ENCODE data around the gene ARHGEF19.
"Not testable (repeated sequence)": the region's sequence is repeated elsewhere in the genome, so short reads cannot be mapped to it uniquely, and the experiment has no call there.

Gene ARHGEF19

DNA sequence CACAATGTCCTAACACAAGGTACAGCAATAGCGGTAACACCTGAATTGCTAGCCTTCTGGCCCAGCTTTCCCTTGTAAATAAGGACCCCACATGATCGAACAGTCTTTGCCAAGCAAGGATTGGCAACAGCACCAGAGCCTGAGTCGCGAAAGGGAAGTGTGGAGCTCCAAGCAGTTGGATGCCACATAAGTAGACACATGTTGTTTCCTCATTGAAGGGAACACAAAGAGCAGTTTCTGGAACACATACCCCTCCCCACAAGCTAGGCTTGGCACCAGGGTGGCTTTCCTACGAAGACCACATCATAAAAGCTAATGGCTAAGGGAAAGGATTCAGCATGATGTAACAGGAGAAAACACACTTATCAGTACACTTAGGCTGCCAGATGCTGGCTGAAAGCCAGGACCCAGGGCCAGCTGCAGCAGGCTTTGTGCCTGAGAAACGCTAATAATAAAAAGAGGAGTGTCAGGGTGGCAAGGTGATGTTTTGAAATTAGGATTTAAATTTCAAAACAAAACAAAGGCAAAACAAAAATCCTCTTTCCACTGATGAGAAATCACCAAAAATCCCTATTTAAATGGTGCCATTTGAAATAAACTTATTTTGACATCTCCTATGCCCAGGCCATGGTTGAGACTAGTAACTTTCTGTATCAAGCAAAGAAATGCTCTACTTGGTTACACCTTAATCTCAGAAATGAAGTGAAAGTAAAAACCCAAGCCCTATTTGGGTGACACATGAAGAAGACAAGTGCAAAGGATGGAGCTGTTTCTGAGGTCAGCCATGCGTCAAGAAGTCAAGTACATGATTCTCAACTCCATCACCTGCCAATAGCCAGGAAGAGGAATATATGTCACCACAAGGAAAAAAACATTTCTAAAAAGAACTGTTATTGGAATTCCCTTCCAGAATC is 36.4 kb upstream of the ARHGEF19 start:
- H3K27me3 Mint-ChIP-seq (ENCODE audit: low read depth) = no peaks in the 10 kb centered on the region
- no peak for DNase-seq (ENCODE audit: low spot score)
- H3K4me1 Mint-ChIP-seq (ENCODE audit: low read depth) = peaks cover 6% of the 10 kb centered on the region
- H3K9me3 Mint-ChIP-seq = no peaks in the 10 kb centered on the region
- no peak overlapping the region for H3K4me3 Mint-ChIP-seq
- H3K36me3 Mint-ChIP-seq (ENCODE audit: low read depth) = peaks cover 36% of the 10 kb centered on the region
- no peak overlapping the region for H3K27ac Mint-ChIP-seq

DNA sequence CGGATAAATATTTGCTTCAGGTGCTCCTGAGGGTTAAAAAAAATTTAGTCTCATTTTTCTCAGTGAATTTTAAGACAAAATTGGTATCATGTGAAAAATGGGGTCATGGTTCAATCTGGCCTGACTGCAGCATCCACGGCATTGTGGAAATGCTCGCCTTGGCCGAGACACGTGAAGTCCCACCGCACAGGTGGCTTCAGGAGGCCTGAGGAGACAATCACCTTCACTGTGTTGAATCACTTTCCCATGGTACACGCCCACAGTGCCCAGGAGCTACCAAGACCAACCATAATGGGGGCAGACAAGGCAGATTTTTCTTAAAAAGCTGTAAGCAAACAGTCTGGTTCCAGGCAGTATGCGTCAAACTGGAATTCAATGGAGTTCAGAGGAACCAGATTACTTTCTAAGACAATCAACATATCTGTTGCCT is 35.6 kb upstream of the ARHGEF19 start:
- Mint-ChIP-seq H3K27ac (no peak overlapping the region), H3K36me3 (ENCODE audit: low read depth) (peaks cover 34% of the 10 kb centered on the region), H3K4me1 (ENCODE audit: low read depth) (peaks cover 6% of the 10 kb centered on the region), H3K9me3 (no peaks in the 10 kb centered on the region), H3K4me3 (no peak overlapping the region), H3K27me3 (ENCODE audit: low read depth) (no peaks in the 10 kb centered on the region)
- DNase-seq (ENCODE audit: low spot score) = no peak

DNA sequence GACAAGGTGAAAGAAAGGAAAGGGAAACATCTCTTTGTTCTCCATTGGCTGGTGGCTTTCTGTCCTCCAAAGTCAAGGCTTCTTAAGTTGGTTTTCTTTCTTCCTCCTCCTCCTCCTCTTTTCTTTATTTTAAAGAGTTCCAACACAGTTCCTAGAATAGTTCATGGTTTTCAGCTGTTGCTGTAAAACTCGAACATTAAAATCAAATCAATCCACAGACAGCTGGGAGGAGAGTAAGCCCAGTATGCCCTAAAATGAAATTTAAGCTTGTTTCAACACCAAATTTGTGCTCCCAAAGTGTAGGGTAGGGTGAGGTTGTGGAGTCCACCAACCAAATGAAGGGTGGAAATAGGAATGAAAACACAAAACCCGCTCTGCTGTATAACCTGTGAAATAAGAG is 35.0 kb upstream of the ARHGEF19 start:
- DNase-seq (ENCODE audit: low spot score) = no peak
- H3K27me3 Mint-ChIP-seq (ENCODE audit: low read depth) = no peaks in the 10 kb centered on the region
- H3K27ac Mint-ChIP-seq = no peak overlapping the region
- peaks cover 32% of the 10 kb centered on the region for H3K36me3 Mint-ChIP-seq (ENCODE audit: low read depth)
- peaks cover 6% of the 10 kb centered on the region for H3K4me1 Mint-ChIP-seq (ENCODE audit: low read depth)
- H3K4me3 Mint-ChIP-seq = no peak overlapping the region
- no peaks in the 10 kb centered on the region for H3K9me3 Mint-ChIP-seq

- no peaks in the 10 kb centered on the region for H3K9me3 Mint-ChIP-seq
- peaks cover 6% of the 10 kb centered on the region for H3K4me1 Mint-ChIP-seq (ENCODE audit: low read depth)
- no peak overlapping the region for H3K27ac Mint-ChIP-seq
- H3K27me3 Mint-ChIP-seq (ENCODE audit: low read depth) = no peaks in the 10 kb centered on the region
- H3K36me3 Mint-ChIP-seq (ENCODE audit: low read depth) = peaks cover 28% of the 10 kb centered on the region
- no peak for DNase-seq (ENCODE audit: low spot score)
- H3K4me3 Mint-ChIP-seq = no peak overlapping the region
Measured at GRCh38 chr1:16246961-16247360, 34.5 kb upstream of the ARHGEF19 start.

GRCh38 chr1:16246239-16246638 is 33.8 kb upstream of the ARHGEF19 start:
- H3K36me3 Mint-ChIP-seq (ENCODE audit: low read depth) = peaks cover 22% of the 10 kb centered on the region
- not testable (repeated sequence) for H3K27me3 Mint-ChIP-seq (ENCODE audit: low read depth); H3K9me3 Mint-ChIP-seq; DNase-seq (ENCODE audit: low spot score); H3K4me1 Mint-ChIP-seq (ENCODE audit: low read depth); H3K27ac Mint-ChIP-seq; H3K4me3 Mint-ChIP-seq

DNA sequence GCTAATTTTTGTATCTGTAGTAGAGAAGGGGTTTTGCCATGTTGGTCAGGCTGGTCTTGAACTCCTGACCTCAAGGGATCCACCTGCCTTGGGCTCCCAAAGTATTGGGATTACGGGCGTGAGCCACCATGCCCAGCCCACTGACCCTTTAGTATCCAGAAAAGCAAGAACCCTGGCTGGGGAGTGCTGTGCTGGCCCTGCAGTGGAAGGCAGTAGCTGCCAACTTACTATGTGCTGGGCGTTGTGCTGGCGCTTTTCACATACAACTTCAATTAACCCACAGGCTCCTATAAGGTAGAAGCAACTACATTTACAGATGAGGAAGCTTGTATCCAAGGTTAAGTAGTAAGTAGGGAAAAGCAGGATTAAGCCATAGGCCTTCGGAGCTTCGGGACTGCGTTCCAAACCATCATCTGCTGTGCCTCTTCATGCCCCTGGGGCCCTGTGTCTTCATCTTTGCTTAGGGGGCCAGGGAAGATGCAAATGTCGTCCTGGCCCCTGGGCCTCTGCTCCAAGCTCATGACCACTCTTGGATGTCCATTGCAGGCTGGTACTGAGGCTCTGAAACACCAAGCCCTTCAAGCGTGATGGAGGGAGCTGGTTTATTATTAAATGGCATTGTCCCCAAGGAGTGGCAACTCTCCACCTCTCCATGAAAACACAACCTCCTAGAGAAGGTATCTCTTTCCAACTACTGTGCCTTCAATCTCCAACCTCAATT is 33.2 kb upstream of the ARHGEF19 start:
- no peak overlapping the region for H3K4me3 Mint-ChIP-seq
- peaks cover 6% of the 10 kb centered on the region for H3K4me1 Mint-ChIP-seq (ENCODE audit: low read depth)
- no peak overlapping the region for H3K27ac Mint-ChIP-seq
- no peaks in the 10 kb centered on the region for H3K9me3 Mint-ChIP-seq
- H3K36me3 Mint-ChIP-seq (ENCODE audit: low read depth) = peaks cover 18% of the 10 kb centered on the region
- no peaks in the 10 kb centered on the region for H3K27me3 Mint-ChIP-seq (ENCODE audit: low read depth)
- DNase-seq (ENCODE audit: low spot score) = no peak

DNA sequence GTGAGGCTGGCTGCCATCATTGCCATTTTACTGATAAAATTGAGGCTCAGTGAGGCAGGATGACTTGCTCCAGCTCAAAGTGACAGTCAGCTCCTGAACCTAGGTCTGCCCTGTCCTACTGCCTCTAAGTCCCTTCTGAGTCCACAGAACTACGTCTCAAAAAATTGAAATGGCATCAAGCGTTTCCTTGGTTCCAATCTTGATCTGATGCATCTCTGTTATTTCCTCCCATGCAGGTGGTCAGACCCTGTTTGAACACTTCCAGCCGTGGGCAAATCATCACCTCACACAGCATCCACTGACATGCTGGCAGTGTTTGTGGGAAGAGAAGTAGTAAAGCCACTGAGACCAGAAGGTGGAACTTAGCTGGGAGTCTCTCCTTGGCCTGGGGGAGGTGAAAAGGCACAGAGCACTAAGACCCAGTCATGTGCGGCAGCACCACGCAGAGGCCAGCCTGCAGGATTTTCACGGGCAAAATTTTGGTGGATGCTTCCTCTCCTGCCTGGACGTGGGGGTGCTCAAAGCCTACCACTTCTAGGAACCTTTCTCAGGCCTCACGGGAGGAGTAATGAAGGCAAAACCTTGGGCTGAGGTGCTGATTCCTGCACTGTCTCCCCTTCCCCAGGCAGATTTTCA is 32.3 kb upstream of the ARHGEF19 start:
- Mint-ChIP-seq H3K36me3 (ENCODE audit: low read depth) (peaks cover 15% of the 10 kb centered on the region), H3K27me3 (ENCODE audit: low read depth) (no peaks in the 10 kb centered on the region), H3K4me1 (ENCODE audit: low read depth) (peaks cover 8% of the 10 kb centered on the region), H3K4me3 (no peak overlapping the region), H3K27ac (no peak overlapping the region), H3K9me3 (no peaks in the 10 kb centered on the region)
- DNase-seq (ENCODE audit: low spot score) = no peak

- peak; percentile 61 for DNase-seq (ENCODE audit: low spot score)
- H3K36me3 Mint-ChIP-seq (ENCODE audit: low read depth) = peaks cover 11% of the 10 kb centered on the region
- H3K27me3 Mint-ChIP-seq (ENCODE audit: low read depth) = no peaks in the 10 kb centered on the region
- no peak overlapping the region for H3K27ac Mint-ChIP-seq
- H3K9me3 Mint-ChIP-seq = no peaks in the 10 kb centered on the region
- no peak overlapping the region for H3K4me3 Mint-ChIP-seq
- H3K4me1 Mint-ChIP-seq (ENCODE audit: low read depth) = peaks cover 5% of the 10 kb centered on the region
Measured at GRCh38 chr1:16243936-16244649, 31.6 kb upstream of the ARHGEF19 start.

DNA sequence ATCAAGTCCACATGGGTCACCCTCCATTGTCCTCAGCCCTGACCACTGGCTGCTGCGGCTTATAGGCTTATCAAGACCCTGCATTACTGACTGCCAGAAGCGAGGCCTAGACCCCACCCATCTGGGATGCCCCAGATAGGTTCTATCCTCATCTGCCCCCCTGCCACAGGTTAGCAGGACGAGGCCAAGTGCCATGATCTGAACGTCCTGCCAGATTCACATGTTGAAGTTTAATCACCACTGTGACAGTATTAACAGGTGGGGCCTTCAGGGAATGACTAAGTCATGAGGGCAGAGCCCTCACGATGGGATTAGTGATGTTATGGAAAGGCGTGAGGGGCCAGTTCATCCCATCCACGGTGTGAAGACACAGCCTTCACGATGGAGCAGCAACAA is 30.8 kb upstream of the ARHGEF19 start:
- no peak overlapping the region for H3K4me3 Mint-ChIP-seq
- DNase-seq (ENCODE audit: low spot score) = no peak
- peaks cover 9% of the 10 kb centered on the region for H3K36me3 Mint-ChIP-seq (ENCODE audit: low read depth)
- peaks cover 5% of the 10 kb centered on the region for H3K4me1 Mint-ChIP-seq (ENCODE audit: low read depth)
- H3K27me3 Mint-ChIP-seq (ENCODE audit: low read depth) = no peaks in the 10 kb centered on the region
- no peaks in the 10 kb centered on the region for H3K9me3 Mint-ChIP-seq
- no peak overlapping the region for H3K27ac Mint-ChIP-seq

- peaks cover 8% of the 10 kb centered on the region for H3K4me1 Mint-ChIP-seq (ENCODE audit: low read depth)
- H3K4me3 Mint-ChIP-seq = no peak overlapping the region
- no peaks in the 10 kb centered on the region for H3K9me3 Mint-ChIP-seq
- no peak overlapping the region for H3K27ac Mint-ChIP-seq
- peaks cover 8% of the 10 kb centered on the region for H3K36me3 Mint-ChIP-seq (ENCODE audit: low read depth)
- no peaks in the 10 kb centered on the region for H3K27me3 Mint-ChIP-seq (ENCODE audit: low read depth)
- DNase-seq (ENCODE audit: low spot score) = no peak
Measured at GRCh38 chr1:16242556-16243214, 30.2 kb upstream of the ARHGEF19 start.

DNA sequence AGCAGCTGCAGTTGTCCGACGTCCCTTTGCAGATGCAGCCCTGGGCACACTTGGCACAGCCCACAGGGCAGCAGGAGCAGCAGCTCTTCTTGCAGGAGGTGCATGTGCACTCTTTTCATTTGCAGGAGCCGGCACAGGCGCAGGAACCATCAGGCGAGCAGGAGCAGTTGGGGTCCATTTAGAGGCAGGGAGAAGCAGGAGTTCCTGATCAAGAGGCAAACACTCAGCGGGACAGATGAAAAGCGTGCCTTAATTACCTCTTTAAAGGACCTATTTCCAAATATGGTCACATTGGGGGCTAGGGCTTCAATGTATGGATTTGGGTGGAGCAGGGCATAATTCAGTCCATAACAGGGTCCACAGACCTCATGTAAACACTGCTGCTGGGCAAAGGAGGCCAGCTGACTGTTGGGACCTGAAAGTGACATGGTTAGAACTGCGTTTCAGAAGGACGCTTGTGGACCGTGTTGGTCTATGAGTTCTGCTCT is 28.8 kb upstream of the ARHGEF19 start:
- no peak for DNase-seq (ENCODE audit: low spot score)
- Mint-ChIP-seq H3K36me3 (ENCODE audit: low read depth) (no peaks in the 10 kb centered on the region), H3K4me3 (no peak overlapping the region), H3K27ac (no peak overlapping the region), H3K27me3 (ENCODE audit: low read depth) (no peaks in the 10 kb centered on the region), H3K4me1 (ENCODE audit: low read depth) (peaks cover 16% of the 10 kb centered on the region), H3K9me3 (no peaks in the 10 kb centered on the region)

- Mint-ChIP-seq H3K4me3 (no peak overlapping the region), H3K9me3 (no peaks in the 10 kb centered on the region), H3K4me1 (ENCODE audit: low read depth) (peaks cover 21% of the 10 kb centered on the region), H3K27me3 (ENCODE audit: low read depth) (no peaks in the 10 kb centered on the region), H3K27ac (no peak overlapping the region), H3K36me3 (ENCODE audit: low read depth) (no peaks in the 10 kb centered on the region)
- no peak for DNase-seq (ENCODE audit: low spot score)
Measured at GRCh38 chr1:16239972-16240491, 27.6 kb upstream of the ARHGEF19 start.

DNA sequence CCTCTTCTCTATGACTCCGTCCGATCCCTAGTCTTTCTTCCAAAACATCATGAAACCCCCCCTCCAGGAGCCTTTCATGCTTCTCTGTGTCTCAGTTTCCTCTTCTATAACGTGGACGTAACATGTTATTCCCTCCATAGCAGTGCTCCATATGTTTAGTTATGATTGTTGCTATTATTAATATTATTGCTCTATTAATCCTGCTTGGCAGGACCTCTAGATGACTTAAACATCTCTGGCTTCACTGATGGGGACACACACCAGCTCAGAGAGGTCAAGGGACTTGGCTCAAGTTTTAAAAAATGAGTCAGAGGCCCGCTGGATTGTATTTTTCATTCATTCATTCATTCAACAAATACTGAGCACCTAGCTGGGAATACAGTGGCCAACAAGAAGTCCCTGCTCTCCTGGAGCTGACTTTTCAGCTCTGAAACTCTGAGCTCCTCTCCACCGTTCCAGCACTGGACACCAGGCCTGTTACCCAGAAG is 24.9 kb upstream of the ARHGEF19 start:
- Mint-ChIP-seq H3K36me3 (ENCODE audit: low read depth) (no peaks in the 10 kb centered on the region), H3K4me3 (peak overlapping the region; percentile 85), H3K27me3 (ENCODE audit: low read depth) (no peaks in the 10 kb centered on the region), H3K27ac (peak overlapping the region; percentile 91), H3K9me3 (no peaks in the 10 kb centered on the region), H3K4me1 (ENCODE audit: low read depth) (peaks cover 19% of the 10 kb centered on the region)
- DNase-seq (ENCODE audit: low spot score) = no peak

All from T-helper 2 cell treated with Interferon-gamma antibody and Interleukin-4, amounts not matched to agents 5 μg/mL and 100 μg/mL, for 36 hours (primary cell).